Activated naive CD4-positive, alpha-beta T cell treated with anti-CD3 and anti-CD28 coated beads, Interleukin-2, amount 50 U/mL, for 72 hours (primary cell): ENCODE results near the gene TMEM42. TPM values are rescaled to one million over a fixed set of nuclear protein-coding genes. Genes with fewer than 3 reads are reported as not detected.

Source experiments
- total RNA-seq, 2 donors: library from RNA; stranded (reverse); gene quantifications; one replicate each; pipeline ENCODE4 v1.2.3, GENCODE V29; 2022

TMEM42 gene
- total RNA-seq, 2 donors from 2014 or later = 6.2 to 9.4 TPM

Other genes starting within 250 kb of the TMEM42 start
- gene ZNF197, start 236.9 kb upstream of the TMEM42 start, total RNA-seq = 1 to 10 TPM; 8.1 to 9.6 TPM
- gene ZNF35, start 213.2 kb upstream of the TMEM42 start, total RNA-seq = 1 to 10 TPM; 1.0 to 3.5 TPM
- 1 to 10 TPM; 1.1 to 1.5 TPM for gene ZNF502, start 149.3 kb upstream of the TMEM42 start, total RNA-seq
- 1 to 10 TPM in 1 of 2 donors, under 1 TPM in 1; 0.64 to 1.4 TPM for gene ZNF501, start 132.3 kb upstream of the TMEM42 start, total RNA-seq
- gene KIAA1143, start 100.3 kb upstream of the TMEM42 start, total RNA-seq = 10 to 100 TPM; 20.2 to 31.3 TPM
- 10 to 100 TPM; 37.8 to 39.5 TPM for gene KIF15, start 100.1 kb upstream of the TMEM42 start, total RNA-seq
- gene TGM4, start 12.7 kb downstream of the TMEM42 start, total RNA-seq = not detected
- 10 to 100 TPM; 21.7 to 40.5 TPM for gene ZDHHC3, start 114.3 kb downstream of the TMEM42 start, total RNA-seq
- 10 to 100 TPM; 47.8 to 71.1 TPM for gene EXOSC7, start 114.3 kb downstream of the TMEM42 start, total RNA-seq
- gene CLEC3B, start 164.4 kb downstream of the TMEM42 start, total RNA-seq = not detected